HEK293 (cell line): ENCODE results near the gene XKR7.

ENCODE experiments used
- GLI2 ChIP-seq: fragments of 450-650 bp; formaldehyde crosslinking; IDR thresholded peaks from 2 replicates; pipeline ENCODE4; 2017; ENCODE audit warnings: missing biosample characterization, missing genetic modification characterization, low read depth, borderline replicate concordance
- ZNF23 ChIP-seq: fragments of 450-650 bp; formaldehyde crosslinking; IDR thresholded peaks from 2 replicates; pipeline ENCODE4 v1.5.1; 2016; ENCODE audit warnings: missing biosample characterization, missing genetic modification characterization, borderline replicate concordance
- TF ChIP-seq, protein P1 (sequence below): fragments of 450-650 bp; formaldehyde crosslinking; conservative IDR thresholded peaks from 2 replicates; pipeline ENCODE4 v1.5.1; 2016; ENCODE audit warnings: low read depth, missing biosample characterization, missing genetic modification characterization
- TF ChIP-seq, protein P2 (sequence below): fragments of 450-650 bp; formaldehyde crosslinking; IDR thresholded peaks from 2 replicates; pipeline ENCODE4 v1.5.1; 2016; ENCODE audit warnings: missing biosample characterization, missing genetic modification characterization

DNA sequence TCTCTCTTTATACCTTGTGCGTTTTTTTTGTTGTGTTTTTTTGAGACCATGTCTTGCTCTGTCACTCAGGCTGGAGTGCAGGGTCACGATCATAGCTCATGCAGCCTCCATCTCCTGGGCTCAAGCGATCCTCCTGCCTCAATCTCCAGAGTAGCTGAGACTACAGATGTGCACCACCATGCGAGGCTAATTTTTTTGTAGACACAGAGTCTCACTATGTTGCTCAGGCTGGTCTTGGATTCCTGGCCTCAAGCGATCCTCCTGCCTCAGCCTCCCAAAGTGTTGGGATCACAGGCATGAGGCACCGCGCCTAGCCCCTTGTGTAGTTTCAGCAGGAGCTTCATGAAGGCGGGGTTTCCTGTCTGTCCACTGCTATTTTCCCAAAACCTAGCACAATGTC is 43.4 kb upstream of the XKR7 start:
- TF ChIP-seq, protein P1, sequence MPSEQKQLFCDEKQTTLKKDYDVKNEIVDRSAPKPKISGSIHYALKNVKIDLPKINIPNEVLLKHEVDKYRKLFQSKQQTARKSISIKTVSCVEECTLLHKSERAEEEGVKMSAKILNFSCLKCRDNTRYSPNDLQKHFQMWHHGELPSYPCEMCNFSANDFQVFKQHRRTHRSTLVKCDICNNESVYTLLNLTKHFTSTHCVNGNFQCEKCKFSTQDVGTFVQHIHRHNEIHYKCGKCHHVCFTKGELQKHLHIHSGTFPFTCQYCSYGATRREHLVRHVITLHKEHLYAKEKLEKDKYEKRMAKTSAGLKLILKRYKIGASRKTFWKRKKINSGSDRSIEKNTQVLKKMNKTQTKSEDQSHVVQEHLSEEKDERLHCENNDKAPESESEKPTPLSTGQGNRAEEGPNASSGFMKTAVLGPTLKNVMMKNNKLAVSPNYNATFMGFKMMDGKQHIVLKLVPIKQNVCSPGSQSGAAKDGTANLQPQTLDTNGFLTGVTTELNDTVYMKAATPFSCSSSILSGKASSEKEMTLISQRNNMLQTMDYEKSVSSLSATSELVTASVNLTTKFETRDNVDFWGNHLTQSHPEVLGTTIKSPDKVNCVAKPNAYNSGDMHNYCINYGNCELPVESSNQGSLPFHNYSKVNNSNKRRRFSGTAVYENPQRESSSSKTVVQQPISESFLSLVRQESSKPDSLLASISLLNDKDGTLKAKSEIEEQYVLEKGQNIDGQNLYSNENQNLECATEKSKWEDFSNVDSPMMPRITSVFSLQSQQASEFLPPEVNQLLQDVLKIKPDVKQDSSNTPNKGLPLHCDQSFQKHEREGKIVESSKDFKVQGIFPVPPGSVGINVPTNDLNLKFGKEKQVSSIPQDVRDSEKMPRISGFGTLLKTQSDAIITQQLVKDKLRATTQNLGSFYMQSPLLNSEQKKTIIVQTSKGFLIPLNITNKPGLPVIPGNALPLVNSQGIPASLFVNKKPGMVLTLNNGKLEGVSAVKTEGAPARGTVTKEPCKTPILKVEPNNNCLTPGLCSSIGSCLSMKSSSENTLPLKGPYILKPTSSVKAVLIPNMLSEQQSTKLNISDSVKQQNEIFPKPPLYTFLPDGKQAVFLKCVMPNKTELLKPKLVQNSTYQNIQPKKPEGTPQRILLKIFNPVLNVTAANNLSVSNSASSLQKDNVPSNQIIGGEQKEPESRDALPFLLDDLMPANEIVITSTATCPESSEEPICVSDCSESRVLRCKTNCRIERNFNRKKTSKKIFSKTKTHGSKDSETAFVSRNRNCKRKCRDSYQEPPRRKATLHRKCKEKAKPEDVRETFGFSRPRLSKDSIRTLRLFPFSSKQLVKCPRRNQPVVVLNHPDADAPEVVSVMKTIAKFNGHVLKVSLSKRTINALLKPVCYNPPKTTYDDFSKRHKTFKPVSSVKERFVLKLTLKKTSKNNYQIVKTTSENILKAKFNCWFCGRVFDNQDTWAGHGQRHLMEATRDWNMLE (tag by site-specific recombination): no peak
- TF ChIP-seq ZNF23 (no peak), GLI2 (no peak)
- TF ChIP-seq, protein P2, sequence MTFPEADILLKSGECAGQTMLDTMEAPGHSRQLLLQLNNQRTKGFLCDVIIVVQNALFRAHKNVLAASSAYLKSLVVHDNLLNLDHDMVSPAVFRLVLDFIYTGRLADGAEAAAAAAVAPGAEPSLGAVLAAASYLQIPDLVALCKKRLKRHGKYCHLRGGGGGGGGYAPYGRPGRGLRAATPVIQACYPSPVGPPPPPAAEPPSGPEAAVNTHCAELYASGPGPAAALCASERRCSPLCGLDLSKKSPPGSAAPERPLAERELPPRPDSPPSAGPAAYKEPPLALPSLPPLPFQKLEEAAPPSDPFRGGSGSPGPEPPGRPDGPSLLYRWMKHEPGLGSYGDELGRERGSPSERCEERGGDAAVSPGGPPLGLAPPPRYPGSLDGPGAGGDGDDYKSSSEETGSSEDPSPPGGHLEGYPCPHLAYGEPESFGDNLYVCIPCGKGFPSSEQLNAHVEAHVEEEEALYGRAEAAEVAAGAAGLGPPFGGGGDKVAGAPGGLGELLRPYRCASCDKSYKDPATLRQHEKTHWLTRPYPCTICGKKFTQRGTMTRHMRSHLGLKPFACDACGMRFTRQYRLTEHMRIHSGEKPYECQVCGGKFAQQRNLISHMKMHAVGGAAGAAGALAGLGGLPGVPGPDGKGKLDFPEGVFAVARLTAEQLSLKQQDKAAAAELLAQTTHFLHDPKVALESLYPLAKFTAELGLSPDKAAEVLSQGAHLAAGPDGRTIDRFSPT (tag by site-specific recombination): no peak
